Cardiac septum (tissue), 1 donor: Measurements from ENCODE around the gene DEXI. TPM values are rescaled to one million over a fixed set of nuclear protein-coding genes. Genes with fewer than 3 reads are reported as not detected.
"Not testable (repeated sequence)": the region's sequence is repeated elsewhere in the genome, so short reads cannot be mapped to it uniquely, and the experiment has no call there.

ENCODE experiments used
- DNase-seq: peaks from one replicate; pipeline ENCODE4 v3.0.0-alpha.2; 2020; ENCODE audit warnings: low spot score
- intact Hi-C: fragments of 100-400 bp; cut with DNase I; formaldehyde crosslinking; loops from one replicate; pipeline ENCODE4 v1.14.0; 2022
- total RNA-seq: library from RNA; stranded (reverse); fragmentation: NEBNext Ultra II Directional; extraction: Animal tissue kit (Norgen Biotek cat#: 25700); gene quantifications from one replicate; pipeline ENCODE4 v1.2.1, GENCODE V29; 2021
- donor health status: DM: no; HTN: no; CAD: no.

The DEXI gene
- total RNA-seq, 1 donor from 2014 or later, result 68.1 TPM

DNA sequence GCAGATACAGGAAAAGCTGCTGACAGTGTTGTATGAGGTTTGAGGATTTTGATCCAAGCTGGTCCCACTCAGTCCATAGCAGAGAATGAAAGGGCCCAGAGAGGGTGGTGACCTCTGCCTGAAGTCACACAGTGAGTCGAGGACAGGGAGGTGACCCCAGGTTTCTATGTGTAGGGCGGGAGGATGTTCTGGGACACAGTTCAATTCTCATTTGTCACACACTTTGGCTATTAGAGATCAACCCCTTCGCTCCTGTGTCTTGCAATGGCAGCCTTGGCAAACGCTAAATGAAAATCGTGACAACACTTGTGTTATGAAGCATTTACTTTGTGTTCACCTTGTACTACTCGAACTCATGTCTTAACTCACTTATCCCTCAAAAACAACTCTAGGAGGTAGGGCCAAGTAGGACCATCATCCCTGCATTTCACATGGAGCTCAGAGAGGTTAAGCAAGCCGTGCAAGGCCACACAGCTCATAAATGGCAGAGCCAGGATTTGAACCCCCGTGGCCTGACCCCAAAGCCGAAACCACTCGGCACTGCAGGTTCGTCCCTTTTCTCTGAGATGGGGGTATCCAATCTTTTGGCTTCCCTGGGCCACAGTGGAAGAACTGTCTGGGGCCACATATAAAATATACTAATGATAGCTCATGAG is 10.2 kb downstream of the DEXI start:
- intact Hi-C loops, result no loop called here
- no peak for DNase-seq

DNA sequence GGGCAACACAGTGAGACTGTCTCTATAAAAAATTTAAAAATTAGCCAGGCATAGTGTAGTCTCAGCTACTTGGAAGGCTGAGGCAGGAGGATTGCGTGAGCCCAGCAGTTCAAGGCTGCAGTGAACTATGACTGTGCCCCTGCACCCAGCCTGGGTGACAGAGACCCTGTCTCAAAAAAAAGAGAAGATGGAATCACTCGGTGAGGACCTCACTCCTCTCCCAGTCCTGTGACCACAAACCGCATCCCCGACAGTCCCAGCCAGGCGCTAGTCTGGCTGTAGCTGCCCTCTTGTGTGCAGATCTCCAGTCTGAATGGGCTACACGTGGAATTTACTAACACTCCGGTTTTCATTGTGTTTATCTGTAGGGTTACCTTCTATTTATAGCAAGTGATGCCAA is 11.1 kb downstream of the DEXI start:
- intact Hi-C loops, result no loop called here
- DNase-seq, result no peak

DNA sequence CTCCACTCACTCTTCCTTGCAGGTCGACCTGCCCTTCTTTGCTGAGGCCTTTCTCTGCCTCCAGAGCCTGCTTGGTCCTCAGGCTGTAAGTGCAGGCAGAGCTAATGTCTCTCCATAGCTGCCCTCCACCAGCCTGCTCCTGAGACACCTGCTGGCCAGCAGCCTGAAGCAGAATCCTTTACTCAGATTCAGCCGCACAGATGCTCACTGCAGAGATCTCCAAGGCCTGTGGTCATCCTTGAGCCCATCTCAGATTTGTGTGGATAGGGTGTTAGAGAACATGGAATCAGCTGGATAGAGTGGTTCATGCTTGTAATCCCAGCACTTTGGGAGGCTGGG is 11.5 kb downstream of the DEXI start:
- intact Hi-C loops, result no loop called here
- no peak for DNase-seq

DNA sequence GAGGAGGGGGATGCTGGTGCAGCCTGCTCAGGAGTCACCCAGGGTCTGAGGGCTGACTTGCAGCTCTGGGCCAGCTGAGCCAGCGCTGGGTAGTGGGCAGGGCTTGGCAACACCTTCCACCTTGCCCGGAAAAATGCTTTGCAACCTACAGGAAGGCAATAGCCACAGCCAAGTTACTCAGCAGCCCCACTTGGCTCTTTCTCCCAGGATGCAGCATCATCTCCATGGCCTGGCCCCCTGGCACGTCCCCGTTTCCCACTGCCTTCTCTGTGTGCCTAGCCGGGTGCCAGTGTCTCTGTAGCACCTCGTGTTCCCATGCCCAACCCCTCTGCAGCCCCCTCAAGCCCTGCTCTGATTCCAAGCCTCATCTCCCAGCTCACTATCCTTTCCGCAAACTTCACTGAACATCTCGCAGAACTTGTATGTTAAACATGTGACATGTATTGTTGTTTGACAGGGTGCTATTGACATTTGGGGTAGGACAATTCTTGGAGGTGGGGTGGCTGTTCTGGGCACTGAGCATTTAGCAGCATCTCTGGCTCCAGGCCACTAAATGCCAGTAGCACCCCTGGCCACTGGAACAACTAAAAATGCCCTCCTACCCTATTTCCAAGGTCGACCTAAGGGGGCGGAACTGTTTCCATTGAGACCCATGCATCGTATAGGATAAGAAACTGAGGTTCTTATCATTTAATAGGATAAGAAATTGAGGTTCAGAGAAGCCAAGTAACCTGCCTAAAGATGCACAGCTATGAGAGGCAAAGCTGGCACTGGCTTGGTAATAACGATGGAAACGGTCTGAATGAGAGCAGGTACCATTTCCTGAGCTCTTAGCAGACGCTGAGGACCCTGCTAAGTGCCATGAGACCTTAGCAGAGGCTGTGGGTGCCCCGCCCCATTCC is 12.2 kb downstream of the DEXI start:
- DNase-seq, result no peak
- intact Hi-C loops, result loop anchor here (10.0 kb wide), 2 partner anchors 355 to 605 kb away; no protein-coding TSS in a partner anchor

DNA sequence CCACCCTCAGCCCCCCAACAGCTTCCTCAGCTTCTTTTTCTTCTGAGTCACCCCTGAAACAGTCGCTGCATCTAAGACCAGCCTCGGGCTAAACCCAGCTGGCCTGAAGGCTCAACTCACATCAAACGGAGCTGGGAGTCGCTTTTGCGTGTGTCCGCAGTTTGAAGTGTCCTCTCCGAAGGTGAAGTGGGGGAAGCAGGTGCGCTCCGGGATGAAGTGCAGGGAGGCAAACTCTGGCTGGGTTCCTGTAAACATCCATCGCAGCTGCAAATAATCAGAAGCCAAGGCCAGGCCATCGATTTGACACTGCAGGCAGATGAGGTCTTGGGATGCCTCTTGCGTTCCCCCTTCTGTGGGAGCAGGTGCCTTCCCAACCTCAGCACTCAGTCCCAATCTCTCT is 13.2 kb downstream of the DEXI start:
- intact Hi-C loops, result loop anchor here (10.0 kb wide), 2 partner anchors 354 to 604 kb away; no protein-coding TSS in a partner anchor
- DNase-seq, result not testable (repeated sequence)

DNA sequence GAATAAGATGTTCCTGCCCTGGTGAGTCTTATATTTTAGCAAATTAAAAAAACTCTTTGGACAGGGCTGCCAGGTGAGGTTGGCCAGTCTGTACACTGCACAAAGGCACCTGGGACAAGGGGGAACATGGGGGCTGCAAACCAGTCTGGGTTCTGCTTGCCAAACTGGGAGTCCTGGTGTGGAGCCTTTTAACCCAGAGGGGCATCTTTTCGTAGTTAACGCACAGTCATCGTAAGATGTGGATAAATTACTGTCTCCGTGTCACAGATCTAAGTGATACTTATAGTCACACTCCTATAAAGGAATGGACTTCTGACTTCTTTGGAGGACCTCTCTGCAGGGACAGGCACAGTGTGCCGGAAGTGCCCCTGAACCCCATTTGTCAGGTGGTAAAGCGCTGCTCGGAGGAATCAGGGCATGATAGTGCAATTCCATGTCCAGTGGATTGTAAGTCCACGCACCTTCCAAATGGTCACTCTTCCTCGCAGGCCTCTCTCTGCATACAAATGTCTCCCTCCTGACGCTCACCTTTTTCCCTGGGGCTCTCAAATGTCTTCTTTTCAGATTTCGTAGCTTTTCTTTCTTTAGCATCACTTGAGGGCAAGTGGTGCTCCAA is 14.7 kb downstream of the DEXI start:
- intact Hi-C loops, result loop anchor here (10.0 kb wide), 2 partner anchors 353 to 603 kb away; no protein-coding TSS in a partner anchor
- DNase-seq, result no peak

DNA sequence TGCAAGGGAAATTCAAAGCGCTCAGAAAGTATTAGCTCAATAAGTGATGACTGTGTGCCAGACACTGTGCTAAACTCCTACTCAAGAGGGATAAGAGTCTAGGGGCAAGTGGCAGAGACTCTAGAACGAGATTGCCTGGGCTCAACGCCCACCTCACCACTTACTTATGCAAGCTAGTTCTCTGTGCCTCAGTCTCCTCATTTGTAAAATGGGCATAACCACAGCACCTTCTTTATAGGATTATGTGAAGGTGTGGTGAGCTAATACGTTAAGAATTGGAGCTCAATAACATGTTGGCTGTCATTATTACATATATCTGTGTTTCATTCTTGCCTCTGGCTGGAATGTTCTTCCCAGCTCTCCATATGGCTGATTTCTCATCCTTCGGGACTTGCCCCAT is 15.4 kb downstream of the DEXI start:
- intact Hi-C loops, result loop anchor here (10.0 kb wide), 2 partner anchors 352 to 602 kb away; no protein-coding TSS in a partner anchor

DNA sequence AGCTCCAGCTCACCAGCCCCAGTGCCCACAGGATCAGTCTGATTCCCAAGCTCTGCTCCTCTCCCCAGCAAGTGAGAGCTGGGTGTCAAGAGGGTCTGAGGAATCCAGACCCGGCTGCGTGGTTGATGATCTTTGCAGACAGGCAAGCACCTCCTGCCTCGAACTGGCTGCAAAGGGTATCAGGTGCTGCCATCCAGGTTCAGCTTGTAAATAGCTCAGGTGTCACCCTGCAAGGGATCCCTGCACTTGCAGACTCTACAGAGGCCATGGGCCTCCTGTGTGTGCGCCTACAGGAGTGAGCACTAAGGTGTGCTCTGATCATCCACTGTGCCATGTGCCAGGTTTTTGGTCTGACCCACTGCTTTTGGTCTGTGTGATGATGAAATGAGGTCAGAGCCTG is 16.2 kb downstream of the DEXI start:
- intact Hi-C loops, result loop anchor here (10.0 kb wide), 2 partner anchors 351 to 601 kb away; no protein-coding TSS in a partner anchor
- DNase-seq, result no peak

More for the DNA sequence above, 15.4 kb downstream of the DEXI start:
- DNase-seq, result no peak

DNA sequence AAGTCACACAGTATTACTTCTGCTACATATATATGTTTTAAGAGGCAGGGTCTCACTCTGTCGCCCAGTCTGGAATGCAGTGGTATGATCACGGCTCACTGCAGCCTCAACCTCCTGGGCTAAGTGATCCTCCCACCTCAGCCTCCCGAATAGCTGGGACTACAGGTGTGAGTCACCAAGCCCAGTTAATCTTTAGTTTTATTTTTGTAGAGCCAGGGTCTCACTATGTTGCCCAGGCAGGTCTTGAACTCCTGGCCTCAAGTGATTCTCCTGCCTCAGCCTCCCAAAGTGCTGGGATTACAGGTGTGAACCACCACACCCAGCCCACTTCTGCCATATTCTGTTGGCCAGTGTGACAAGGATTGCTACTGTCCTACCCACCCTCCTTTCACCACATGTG is 17.0 kb downstream of the DEXI start:
- intact Hi-C loops, result loop anchor here (10.0 kb wide), 2 partner anchors 350 to 600 kb away; no protein-coding TSS in a partner anchor
- not testable (repeated sequence) for DNase-seq

DNA sequence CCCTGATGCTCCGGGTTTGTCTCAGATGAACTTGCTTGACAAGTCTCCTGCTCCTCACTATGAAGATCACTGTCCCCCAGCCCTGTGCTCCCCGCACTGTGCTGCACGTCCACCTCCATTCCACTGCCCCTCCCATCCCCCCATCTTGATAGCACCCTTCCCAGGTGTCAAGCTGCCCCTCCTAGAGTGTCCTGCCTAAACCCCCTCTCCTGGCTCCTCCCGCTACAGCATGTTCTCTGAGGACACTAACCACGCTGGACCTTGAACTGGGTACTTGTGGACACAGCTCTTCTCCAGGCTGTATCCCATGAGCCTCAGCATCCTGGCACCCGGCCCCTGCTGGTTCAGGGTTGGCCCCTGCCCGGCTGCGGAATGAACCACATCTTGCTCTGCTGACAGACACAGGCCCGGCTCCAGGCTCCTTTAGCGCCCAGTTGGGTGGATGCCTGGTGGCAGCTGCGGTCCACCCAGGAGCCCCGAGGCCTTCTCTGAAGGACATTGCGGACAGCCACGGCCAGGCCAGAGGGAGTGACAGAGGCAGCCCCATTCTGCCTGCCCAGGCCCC is 18.5 kb downstream of the DEXI start:
- DNase-seq, result peak; percentile 88

DNA sequence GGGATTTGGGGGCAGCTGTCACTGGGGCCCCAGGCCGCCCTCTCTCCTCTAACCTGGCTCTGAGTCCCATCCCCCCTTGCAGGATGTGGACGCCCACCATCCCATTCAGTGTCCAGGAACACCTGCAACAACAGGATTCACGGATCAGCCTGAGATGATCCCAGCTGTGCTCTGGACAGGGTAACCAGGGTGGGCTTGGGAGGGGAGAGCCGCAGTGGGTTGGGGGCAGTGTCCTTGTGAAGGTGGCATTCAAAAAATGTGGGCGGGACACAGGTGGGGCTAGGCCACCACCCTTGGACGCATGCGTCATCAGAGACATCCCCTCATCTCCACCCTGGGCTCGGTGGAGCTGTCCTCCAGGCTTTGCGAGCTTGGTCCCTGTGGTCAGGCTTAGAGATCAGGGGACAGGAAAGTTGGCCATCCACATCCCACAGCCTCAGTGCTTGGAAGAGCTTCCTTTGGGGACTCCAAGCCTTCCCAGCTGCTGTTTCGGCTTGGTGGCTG is 19.1 kb downstream of the DEXI start:
- intact Hi-C loops, result loop anchor here (2.0 to 10.0 kb wide), 3 partner anchors 184 to 598 kb away; no protein-coding TSS in a partner anchor
- DNase-seq, result no peak

More for the DNA sequence above, 18.5 kb downstream of the DEXI start:
- intact Hi-C loops, result loop anchor here (2.0 to 10.0 kb wide), 3 partner anchors 185 to 599 kb away; no protein-coding TSS in a partner anchor

DNA sequence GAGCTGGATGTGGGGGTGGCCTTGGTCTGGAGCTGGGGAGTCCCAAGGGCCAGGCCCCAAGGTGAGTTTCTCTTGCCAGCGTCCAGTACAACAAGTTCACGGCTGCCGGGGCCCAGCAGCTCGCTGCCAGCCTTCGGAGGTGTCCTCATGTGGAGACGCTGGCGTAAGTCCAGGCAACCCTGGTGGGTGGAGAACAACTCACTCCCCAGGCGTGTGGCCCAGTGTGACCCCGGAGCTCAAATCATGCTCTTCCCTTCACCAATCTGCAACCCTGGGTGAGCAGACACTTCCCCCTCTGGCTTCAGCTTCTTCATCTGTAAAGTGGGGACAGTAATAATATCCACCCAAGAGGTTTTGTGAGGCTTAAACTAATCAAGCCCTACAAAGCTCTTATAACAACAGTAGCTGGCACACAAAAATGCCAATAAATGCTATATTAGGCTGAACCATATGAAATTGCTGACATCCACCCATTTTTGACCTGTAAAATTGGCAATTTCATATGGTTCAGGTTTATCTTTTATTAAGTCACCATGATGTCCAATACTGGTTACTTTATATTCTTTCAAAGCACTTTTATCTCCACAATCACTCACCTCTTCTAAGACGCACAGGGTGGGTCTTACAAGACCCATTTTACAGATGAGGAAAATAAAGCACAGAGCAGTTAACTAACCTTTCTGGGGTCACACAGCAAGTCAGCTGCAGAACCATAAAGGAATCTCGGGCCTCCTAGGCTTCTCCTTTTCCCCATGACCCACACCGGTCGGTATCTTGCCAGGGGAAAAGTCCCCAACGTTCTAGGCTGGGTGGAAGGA is 19.7 kb downstream of the DEXI start:
- intact Hi-C loops, result loop anchor here (2.0 to 10.0 kb wide), 3 partner anchors 184 to 598 kb away; no protein-coding TSS in a partner anchor
- DNase-seq, result peak; percentile 79

DNA sequence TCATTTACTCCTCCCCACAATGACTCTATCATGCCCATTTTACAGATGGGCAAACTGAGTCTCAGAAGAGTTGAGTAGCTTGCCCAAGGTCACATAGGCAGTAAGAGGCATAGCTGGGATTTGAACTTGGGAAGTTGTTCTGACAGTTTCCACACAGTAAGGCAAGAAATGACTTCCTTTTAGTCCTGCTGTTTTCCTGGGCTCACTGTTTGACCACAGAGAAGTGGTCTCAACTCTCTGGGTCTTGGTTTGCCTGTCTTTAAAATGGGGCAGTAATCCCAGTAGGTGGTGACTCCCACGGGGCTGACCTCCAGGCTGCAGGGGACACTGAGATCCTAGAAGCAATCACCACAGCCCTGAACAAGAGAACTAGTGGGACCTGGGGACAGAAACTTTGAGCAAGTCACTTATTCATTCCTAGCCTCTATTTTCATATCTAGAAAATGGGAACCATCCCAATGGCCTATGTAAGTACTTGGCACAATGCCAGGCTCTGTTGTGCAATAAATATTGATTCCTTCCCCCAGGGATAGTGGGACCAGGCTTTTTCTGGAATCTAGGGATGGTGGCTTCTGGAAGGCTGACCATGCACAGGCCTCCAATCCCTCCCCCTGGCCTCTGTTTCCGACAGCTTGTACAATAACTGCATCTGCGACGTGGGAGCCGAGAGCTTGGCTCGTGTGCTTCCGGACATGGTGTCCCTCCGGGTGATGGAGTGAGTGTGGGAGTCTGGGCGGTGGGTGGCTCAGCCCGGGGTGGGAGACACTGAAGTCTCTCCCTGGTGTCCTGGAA is 20.5 kb downstream of the DEXI start:
- intact Hi-C loops, result loop anchor here (2.0 to 10.0 kb wide), 4 partner anchors 93 to 597 kb away; no protein-coding TSS in a partner anchor
- no peak for DNase-seq

DNA sequence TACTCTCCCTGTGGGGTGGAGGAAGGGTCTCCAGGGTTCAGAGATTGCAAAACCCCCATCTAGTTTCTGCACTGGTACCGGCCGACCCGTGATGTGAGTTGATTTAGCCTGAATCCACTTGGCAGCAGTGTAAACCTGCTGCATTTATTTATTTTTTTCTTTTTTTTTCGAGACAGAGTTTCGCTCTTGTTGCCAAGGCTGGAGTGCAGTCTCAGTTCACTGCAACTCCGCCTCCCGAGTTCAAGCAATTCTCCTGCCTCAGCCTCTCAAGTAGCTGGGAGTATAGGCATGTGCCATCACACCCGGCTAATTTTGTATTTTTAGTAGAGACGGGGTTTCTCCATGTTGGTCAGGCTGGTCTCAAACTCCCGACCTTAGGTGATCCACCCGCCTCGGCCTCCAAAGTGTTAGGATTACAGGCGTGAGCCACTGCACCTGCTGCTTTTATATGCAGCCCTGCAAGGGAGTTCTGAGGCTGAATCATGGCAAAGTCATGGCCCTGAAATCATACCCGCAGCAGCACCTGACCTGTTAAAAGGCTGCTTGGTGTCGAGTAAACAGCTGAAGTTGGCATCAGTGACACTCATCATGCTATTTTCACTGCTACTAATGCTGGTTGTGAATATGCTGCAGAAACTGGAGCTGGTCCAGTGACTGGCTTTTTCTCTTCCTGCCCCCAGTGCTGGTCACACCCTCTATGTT is 21.4 kb downstream of the DEXI start:
- DNase-seq, result no peak
- intact Hi-C loops, result loop anchor here (2.0 to 10.0 kb wide), 3 partner anchors 92 to 596 kb away; no protein-coding TSS in a partner anchor

DNA sequence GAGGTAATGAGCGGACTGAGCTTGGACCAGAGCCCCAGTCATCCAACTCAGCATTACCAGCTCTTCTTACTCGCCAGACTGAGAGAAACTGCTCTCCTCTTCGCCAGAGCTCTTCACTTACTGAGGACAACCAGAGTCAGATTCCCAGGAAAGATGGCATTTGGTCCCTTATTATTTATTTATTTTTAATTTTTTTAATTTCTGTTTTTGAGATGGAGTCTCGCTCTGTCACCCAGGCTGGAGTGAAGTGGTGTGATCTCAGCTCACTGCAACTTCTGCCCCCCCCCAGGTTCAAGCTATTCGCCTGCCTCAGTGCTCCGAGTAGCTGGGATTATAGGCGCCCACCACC is 23.3 kb downstream of the DEXI start:
- intact Hi-C loops, result loop anchor here (5.0 kb wide), 2 partner anchors 42 to 397 kb away; partner anchors contain the start of gene CIITA

DNA sequence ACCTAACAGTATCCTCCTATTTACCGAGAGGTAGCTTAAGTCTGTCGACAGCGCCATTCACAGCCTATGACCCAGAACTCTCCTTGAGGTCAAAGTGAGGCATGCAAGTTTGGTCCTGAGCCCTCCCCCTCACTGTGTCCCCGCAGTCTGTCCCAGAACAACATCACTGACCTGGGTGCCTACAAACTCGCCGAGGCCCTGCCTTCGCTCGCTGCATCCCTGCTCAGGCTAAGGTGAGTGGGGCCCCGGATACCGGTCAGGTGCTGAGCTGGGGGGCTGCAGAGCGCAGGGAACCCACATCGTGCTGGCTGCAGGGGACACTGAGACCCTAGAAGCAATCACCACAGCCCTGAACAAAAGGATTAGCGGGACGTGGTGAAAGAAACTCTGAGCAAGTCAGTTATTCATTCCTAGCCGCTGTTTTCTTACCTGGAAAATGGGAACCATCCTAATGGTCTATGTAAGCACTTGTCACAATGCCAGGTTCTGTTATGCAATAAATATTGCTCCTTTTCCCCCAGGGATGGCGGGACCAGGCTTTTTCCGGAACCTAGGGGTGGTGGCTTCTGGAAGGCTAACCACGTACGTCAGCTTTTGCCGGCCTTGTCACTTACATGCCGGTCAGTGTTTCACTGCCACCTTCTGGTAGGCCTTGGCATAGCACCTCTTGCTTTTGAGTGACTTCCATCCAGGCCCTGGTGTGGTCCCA is 23.8 kb downstream of the DEXI start:
- peak; percentile 95 for DNase-seq
- intact Hi-C loops, result loop anchor here (5.0 kb wide), 2 partner anchors 41 to 396 kb away; partner anchors contain the start of gene CIITA

More for the DNA sequence above, 23.3 kb downstream of the DEXI start:
- DNase-seq, result no peak
